Measurements from ENCODE around the gene CMYA5.

- TF ChIP-seq POLR2A (IDR thresholded peaks at IDR 0.05; ENCODE audit: low read depth, low read length), result no peak
- TF ChIP-seq, protein P1, sequence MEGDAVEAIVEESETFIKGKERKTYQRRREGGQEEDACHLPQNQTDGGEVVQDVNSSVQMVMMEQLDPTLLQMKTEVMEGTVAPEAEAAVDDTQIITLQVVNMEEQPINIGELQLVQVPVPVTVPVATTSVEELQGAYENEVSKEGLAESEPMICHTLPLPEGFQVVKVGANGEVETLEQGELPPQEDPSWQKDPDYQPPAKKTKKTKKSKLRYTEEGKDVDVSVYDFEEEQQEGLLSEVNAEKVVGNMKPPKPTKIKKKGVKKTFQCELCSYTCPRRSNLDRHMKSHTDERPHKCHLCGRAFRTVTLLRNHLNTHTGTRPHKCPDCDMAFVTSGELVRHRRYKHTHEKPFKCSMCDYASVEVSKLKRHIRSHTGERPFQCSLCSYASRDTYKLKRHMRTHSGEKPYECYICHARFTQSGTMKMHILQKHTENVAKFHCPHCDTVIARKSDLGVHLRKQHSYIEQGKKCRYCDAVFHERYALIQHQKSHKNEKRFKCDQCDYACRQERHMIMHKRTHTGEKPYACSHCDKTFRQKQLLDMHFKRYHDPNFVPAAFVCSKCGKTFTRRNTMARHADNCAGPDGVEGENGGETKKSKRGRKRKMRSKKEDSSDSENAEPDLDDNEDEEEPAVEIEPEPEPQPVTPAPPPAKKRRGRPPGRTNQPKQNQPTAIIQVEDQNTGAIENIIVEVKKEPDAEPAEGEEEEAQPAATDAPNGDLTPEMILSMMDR (conservative IDR thresholded peaks at IDR 0.05; ENCODE audit: low read depth, low read length), result no peak
- TF ChIP-seq MAFK (IDR thresholded peaks at IDR 0.05; ENCODE audit: low read depth, low read length), result no peak
- no peak for TF ChIP-seq MAZ (IDR thresholded peaks at IDR 0.05; ENCODE audit: borderline replicate concordance, low read depth, low read length)
- TF ChIP-seq MXI1 (IDR thresholded peaks at IDR 0.05; ENCODE audit: borderline replicate concordance, low read depth, low read length), result no peak
- peak; percentile 12; the same call in 1 of the 2 replicates for TF ChIP-seq CEBPB (IDR thresholded peaks at IDR 0.05; ENCODE audit: low read depth, low read length)
- TF ChIP-seq, protein P2, sequence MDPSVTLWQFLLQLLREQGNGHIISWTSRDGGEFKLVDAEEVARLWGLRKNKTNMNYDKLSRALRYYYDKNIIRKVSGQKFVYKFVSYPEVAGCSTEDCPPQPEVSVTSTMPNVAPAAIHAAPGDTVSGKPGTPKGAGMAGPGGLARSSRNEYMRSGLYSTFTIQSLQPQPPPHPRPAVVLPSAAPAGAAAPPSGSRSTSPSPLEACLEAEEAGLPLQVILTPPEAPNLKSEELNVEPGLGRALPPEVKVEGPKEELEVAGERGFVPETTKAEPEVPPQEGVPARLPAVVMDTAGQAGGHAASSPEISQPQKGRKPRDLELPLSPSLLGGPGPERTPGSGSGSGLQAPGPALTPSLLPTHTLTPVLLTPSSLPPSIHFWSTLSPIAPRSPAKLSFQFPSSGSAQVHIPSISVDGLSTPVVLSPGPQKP (IDR thresholded peaks at IDR 0.05; ENCODE audit: borderline replicate concordance, low read depth, low read length), result no peak
- no peak for TF ChIP-seq RFX5 (IDR thresholded peaks at IDR 0.05; ENCODE audit: low read depth, low read length)
- TF ChIP-seq RAD21 (IDR thresholded peaks at IDR 0.05; ENCODE audit: low read length), result no peak
- TF ChIP-seq, protein P3, sequence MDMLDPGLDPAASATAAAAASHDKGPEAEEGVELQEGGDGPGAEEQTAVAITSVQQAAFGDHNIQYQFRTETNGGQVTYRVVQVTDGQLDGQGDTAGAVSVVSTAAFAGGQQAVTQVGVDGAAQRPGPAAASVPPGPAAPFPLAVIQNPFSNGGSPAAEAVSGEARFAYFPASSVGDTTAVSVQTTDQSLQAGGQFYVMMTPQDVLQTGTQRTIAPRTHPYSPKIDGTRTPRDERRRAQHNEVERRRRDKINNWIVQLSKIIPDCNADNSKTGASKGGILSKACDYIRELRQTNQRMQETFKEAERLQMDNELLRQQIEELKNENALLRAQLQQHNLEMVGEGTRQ (IDR thresholded peaks at IDR 0.05; ENCODE audit: low read depth, low read length), result no peak
- no peak for TF ChIP-seq RCOR1 (IDR thresholded peaks at IDR 0.05; ENCODE audit: insufficient replicate concordance, low read length)
- no peak for TF ChIP-seq SMC3 (IDR thresholded peaks at IDR 0.05; ENCODE audit: low read depth, low read length)
- no peak for TF ChIP-seq FOS (IDR thresholded peaks at IDR 0.05; ENCODE audit: low read depth, low read length)
Measured at GRCh38 chr5:79641414-79641813, 48.2 kb upstream of the CMYA5 start.
